Sigmoid colon (tissue), 7 donors: Measurements from ENCODE around the gene STXBP5. TPM values are rescaled to one million over a fixed set of nuclear protein-coding genes. Genes with fewer than 3 reads are reported as not detected.

Source experiments
- DNase-seq: peaks from one replicate; pipeline ENCODE4 v3.0.0-alpha.2; 2019
- H3K27ac ChIP-seq, 4 donors: fragments of 200-600 bp; sonication (generic); one replicate each; pipeline ENCODE4 v1.5.1; 2016 to 2019; ENCODE audit warnings: mild to moderate bottlenecking in 1 of 4
- H3K27me3 ChIP-seq, 3 donors: fragments of 200-600 bp; sonication (generic); one replicate each; pipeline ENCODE4 v1.5.1; 2019; ENCODE audit warnings: mild to moderate bottlenecking in 1 of 3
- H3K36me3 ChIP-seq, 4 donors: fragments of 200-600 bp; sonication (generic); one replicate each; pipeline ENCODE4 v1.5.1; 2016 to 2019
- H3K4me1 ChIP-seq, 4 donors: fragments of 200-600 bp; sonication (generic); one replicate each; pipeline ENCODE4 v1.5.1; 2017 to 2019
- H3K4me3 ChIP-seq, 4 donors: fragments of 200-600 bp; sonication (generic); one replicate each; pipeline ENCODE4 v1.5.1; 2017 to 2019; ENCODE audit warnings: mild to moderate bottlenecking in 2 of 4, moderate library complexity in 1 of 4
- H3K9me3 ChIP-seq, 4 donors: fragments of 200-600 bp in 3 of 4; sonication (generic) in 3 of 4; one replicate each; pipeline versions ENCODE4 v1.5.1 to v1.6.1; 2013 to 2019
- CTCF ChIP-seq, 4 experiments: fragments of 450-650 bp in 3 of 4; fragments of 200-600 bp in 1 of 4; IDR thresholded peaks; one replicate each; pipeline ENCODE4 v1.5.1; 2016 to 2019; ENCODE audit warnings: antibody characterized with exemption in 4 of 4, mild to moderate bottlenecking in 3 of 4, moderate library complexity in 2 of 4
- EP300 ChIP-seq, 4 donors: sonication (generic); formaldehyde crosslinking; IDR thresholded peaks; one replicate each; pipeline ENCODE4 v1.6.1; 2017; ENCODE audit warnings: antibody characterized with exemption in 4 of 4
- POLR2A ChIP-seq, 2 donors: fragments of 450-650 bp; IDR thresholded peaks; one replicate each; pipeline ENCODE4 v1.6.1; 2016; ENCODE audit warnings: antibody characterized with exemption in 2 of 2, mild to moderate bottlenecking in 2 of 2, moderate library complexity in 2 of 2
- POLR2AphosphoS5 ChIP-seq, 4 donors: sonication (generic); formaldehyde crosslinking; IDR thresholded peaks; one replicate each; pipeline ENCODE4 v1.6.1; 2017; ENCODE audit warnings: antibody characterized with exemption in 4 of 4
- WGBS, 2 donors: extraction: QIAGEN DNeasy Blood & Tissue Kit; methylation state at CpG; one replicate each; pipeline ENCODE4 v1.1.7; 2013; 5-methylcytosine and 5-hydroxymethylcytosine counted together
- intact Hi-C: fragments of 100-400 bp; cut with DNase I; formaldehyde crosslinking; loops from one replicate; pipeline ENCODE4 v1.15.1; 2023
- polyA plus RNA-seq, 3 donors: library from polyadenylated mRNA; stranded (reverse); fragments of 200-250 nt; gene quantifications; one replicate each; pipeline ENCODE4 v1.2.3, GENCODE V29; 2013
- total RNA-seq, 4 donors: library from RNA; depleted of rRNA; stranded (reverse); fragments of >200 nt; gene quantifications; one replicate each; pipeline ENCODE4 v1.1.0, GENCODE V29; 2016
- donor health status: healthy with polysubstance abuse.
- donor health status: Bipolar disorder and iron deficiency.
- donor health status: healthy.

Gene STXBP5
- total and polyA plus RNA-seq, 7 donors = 16.0 to 34.3 (median 24.2) TPM

- Histone ChIP-seq H3K27me3 (no peaks in the 10 kb centered on the region), H3K27ac (no peak overlapping the region), H3K4me3 (no peak overlapping the region), H3K4me1 (no peaks in the 10 kb centered on the region), H3K36me3 (peaks cover 0 to 21% (median 0%) of the 10 kb centered on the region in 4 donors), H3K9me3 (no peaks in the 10 kb centered on the region)
- no peak for TF ChIP-seq CTCF (IDR thresholded peaks at IDR 0.05)
- no peak for TF ChIP-seq EP300 (IDR thresholded peaks at IDR 0.05)
- TF ChIP-seq POLR2A (IDR thresholded peaks at IDR 0.05) = no peak
- TF ChIP-seq POLR2AphosphoS5 (IDR thresholded peaks at IDR 0.05) = no peak
- intact Hi-C loops = no loop called here
- 94 to 99% methylated on average over 2 of the region's 2 CpGs for WGBS, 2 donors
- no peak for DNase-seq
Observed at GRCh38 chr6:147297124-147297523, 92.9 kb downstream of the STXBP5 start.

GRCh38 chr6:147297663-147298316 is 93.6 kb downstream of the STXBP5 start:
- TF ChIP-seq POLR2AphosphoS5 (IDR thresholded peaks at IDR 0.05) (no peak), EP300 (IDR thresholded peaks at IDR 0.05) (no peak), CTCF (IDR thresholded peaks at IDR 0.05) (no peak), POLR2A (IDR thresholded peaks at IDR 0.05) (no peak)
- WGBS, 2 donors = 82 to 93% methylated on average over 3 of the region's 3 CpGs
- intact Hi-C loops = no loop called here

GRCh38 chr6:147298461-147298860 is 94.2 kb downstream of the STXBP5 start:
- Histone ChIP-seq H3K27me3 (no peaks in the 10 kb centered on the region), H3K4me3 (no peak overlapping the region), H3K36me3 (peaks cover 0 to 21% (median 0%) of the 10 kb centered on the region in 4 donors), H3K27ac (no peak overlapping the region), H3K4me1 (no peaks in the 10 kb centered on the region), H3K9me3 (no peaks in the 10 kb centered on the region)
- intact Hi-C loops = no loop called here
- no peak for DNase-seq
- TF ChIP-seq POLR2AphosphoS5 (IDR thresholded peaks at IDR 0.05) (no peak), POLR2A (IDR thresholded peaks at IDR 0.05) (no peak), EP300 (IDR thresholded peaks at IDR 0.05) (no peak), CTCF (IDR thresholded peaks at IDR 0.05) (no peak)
- 62 to 83% methylated on average over 2 of the region's 2 CpGs for WGBS, 2 donors

More at GRCh38 chr6:147297663-147298316, 93.6 kb downstream of the STXBP5 start:
- H3K4me1 ChIP-seq = no peaks in the 10 kb centered on the region
- peaks cover 0 to 21% (median 0%) of the 10 kb centered on the region in 4 donors for H3K36me3 ChIP-seq
- no peak overlapping the region for H3K27ac ChIP-seq
- DNase-seq = no peak
- no peaks in the 10 kb centered on the region for H3K27me3 ChIP-seq
- no peak overlapping the region for H3K4me3 ChIP-seq
- H3K9me3 ChIP-seq = no peaks in the 10 kb centered on the region

GRCh38 chr6:147299035-147299434 is 94.8 kb downstream of the STXBP5 start:
- TF ChIP-seq POLR2AphosphoS5 (IDR thresholded peaks at IDR 0.05) = no peak
- no peak for TF ChIP-seq EP300 (IDR thresholded peaks at IDR 0.05)
- no peak for TF ChIP-seq POLR2A (IDR thresholded peaks at IDR 0.05)
- no peak for TF ChIP-seq CTCF (IDR thresholded peaks at IDR 0.05)
- DNase-seq = no peak
- peaks cover 0 to 21% (median 0%) of the 10 kb centered on the region in 4 donors for H3K36me3 ChIP-seq
- H3K9me3 ChIP-seq = no peaks in the 10 kb centered on the region
- 93 to 94% methylated on average over 3 of the region's 3 CpGs for WGBS, 2 donors
- no peaks in the 10 kb centered on the region for H3K27me3 ChIP-seq
- H3K27ac ChIP-seq = no peak overlapping the region
- H3K4me3 ChIP-seq = no peak overlapping the region
- H3K4me1 ChIP-seq = no peaks in the 10 kb centered on the region
- intact Hi-C loops = no loop called here

- intact Hi-C loops = no loop called here
- Histone ChIP-seq H3K27ac (no peak overlapping the region), H3K27me3 (no peaks in the 10 kb centered on the region), H3K4me3 (no peak overlapping the region), H3K9me3 (no peaks in the 10 kb centered on the region), H3K36me3 (peaks cover 0 to 16% (median 0%) of the 10 kb centered on the region in 4 donors), H3K4me1 (no peaks in the 10 kb centered on the region)
- TF ChIP-seq POLR2A (IDR thresholded peaks at IDR 0.05) (no peak), CTCF (IDR thresholded peaks at IDR 0.05) (no peak), EP300 (IDR thresholded peaks at IDR 0.05) (no peak), POLR2AphosphoS5 (IDR thresholded peaks at IDR 0.05) (no peak)
- WGBS, 2 donors = 96 to 98% methylated on average over 1 of the region's 1 CpG
- no peak for DNase-seq
Observed at GRCh38 chr6:147301070-147301469, 96.9 kb downstream of the STXBP5 start.
